NCI-H526 treated with DMSO at 0.1 percent for 48 hours (cell line): ENCODE measurements around the gene IKBIP.
A peak's percentile ranks its signal among the peaks of the same experiment; 100 is the strongest.
"Not testable (repeated sequence)": the region's sequence is repeated elsewhere in the genome, so short reads cannot be mapped to it uniquely, and the experiment has no call there.

Source experiments
- DNase-seq: peaks from one replicate; lab custom pipeline; 2025; lab: John Stamatoyannopoulos, UW

The IKBIP gene

GRCh38 chr12:98644712-98645571, at the start of gene IKBIP, which contains the start of gene APAF1:
TSS of gene IKBIP (minus strand) at chr12:98644788. CDS start at chr12:98644701, 87 bp downstream.
TSS of gene APAF1 (plus strand) at chr12:98645290. CDS start at chr12:98648360, 3,070 bp downstream.
- DNase-seq = peak; percentile 90

- no peak for DNase-seq
Measured at GRCh38 chr12:98691351-98691750, 46.8 kb upstream of the IKBIP start.

GRCh38 chr12:98686603-98687002, 42.0 kb upstream of the IKBIP start:
- DNase-seq = no peak

DNA sequence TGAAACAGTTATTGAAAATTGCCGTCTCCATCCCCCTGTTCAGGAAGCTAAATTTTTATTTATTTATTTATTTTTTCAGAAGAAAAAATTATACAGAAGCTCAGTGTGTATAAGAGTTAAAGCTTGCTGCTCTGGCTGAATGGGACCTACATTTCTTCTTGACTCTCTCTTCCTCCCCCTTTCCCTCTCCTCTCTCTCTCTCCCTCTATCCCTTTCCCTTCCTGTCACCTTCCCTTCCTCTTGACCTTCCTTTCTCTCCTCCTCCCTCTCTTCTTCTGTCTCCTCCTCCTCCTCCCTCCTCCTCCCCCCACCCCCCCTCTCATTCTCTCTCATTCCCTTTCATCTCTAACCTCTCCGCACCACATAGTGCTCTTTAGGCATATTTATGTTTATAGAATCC, 39.6 kb upstream of the IKBIP start:
- no peak for DNase-seq

GRCh38 chr12:98679611-98680005, 35.0 kb upstream of the IKBIP start:
- DNase-seq = no peak

DNA sequence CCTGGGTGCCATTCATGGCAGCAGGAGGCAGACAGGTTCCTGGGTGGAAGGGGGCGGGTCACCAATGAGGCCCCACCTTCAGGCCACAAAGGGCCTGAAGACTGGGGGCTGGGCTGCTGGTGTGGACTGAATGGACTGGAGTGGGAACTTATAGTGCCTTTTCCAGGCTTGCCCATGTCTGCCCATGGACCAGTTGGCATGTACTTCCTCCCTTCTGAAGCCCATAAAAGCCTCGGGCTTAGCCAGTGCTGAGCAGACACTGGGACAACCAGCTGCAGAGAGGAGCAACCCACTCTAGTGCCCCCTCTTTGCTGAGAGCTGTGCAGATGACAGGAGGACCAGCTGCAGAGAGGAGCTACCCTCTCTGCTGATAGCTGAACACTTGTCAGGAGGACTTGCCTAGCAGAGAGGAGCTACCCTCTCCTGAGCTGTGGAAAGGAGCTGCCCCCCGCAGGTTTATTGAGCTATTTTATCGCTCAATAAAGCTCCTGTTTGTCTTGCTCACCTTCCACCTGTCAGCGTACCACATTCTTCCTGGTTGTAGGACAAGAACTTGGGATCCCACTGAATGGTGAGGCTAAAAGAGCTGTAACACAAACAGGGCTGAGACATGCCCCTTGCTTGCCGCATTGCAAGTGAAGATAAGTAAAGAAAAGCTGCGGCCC, 34.5 kb upstream of the IKBIP start:
- no peak for DNase-seq

GRCh38 chr12:98678236-98678945, 33.8 kb upstream of the IKBIP start:
- no peak for DNase-seq

DNA sequence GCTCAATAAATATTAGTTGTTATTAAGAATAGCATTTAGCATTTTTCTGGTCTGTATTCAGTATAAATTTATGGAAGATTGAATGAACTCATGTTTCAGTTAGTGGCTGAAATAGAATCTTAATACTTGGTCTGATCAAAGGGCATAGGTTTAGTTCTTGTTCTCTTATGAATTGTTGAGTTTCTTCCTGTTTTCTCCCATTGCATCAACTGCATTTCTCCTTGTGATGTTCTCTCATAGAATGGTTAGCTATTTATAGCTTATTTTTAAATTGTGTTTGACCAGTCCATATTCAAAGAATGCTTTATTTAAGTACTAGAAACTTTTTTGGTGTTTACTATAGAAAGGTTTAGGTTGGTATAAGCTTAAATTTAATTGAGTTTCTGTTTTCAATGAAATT, 30.3 kb upstream of the IKBIP start:
- no peak for DNase-seq

GRCh38 chr12:98671459-98671858, 26.9 kb upstream of the IKBIP start:
- DNase-seq = no peak

DNA sequence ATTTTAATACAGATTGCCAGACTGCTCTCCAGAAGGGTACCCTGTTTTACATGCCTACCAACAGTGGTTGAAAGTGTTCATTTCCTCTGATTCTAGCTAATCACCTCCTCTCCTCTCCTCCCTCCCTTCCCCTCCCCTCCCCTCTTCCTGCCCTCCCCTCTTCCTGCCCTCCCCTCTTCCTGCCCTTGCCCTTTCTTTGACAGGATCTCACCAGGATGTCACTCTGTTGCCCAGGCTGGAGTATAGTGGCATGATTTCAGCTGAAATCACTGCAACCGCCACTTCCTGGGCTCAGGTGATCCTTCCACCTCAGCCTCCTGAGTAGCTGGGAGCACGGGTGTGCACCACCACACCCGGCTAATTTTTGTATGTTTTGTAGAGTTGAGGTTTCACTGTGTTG, 25.2 kb upstream of the IKBIP start:
- DNase-seq = no peak

DNA sequence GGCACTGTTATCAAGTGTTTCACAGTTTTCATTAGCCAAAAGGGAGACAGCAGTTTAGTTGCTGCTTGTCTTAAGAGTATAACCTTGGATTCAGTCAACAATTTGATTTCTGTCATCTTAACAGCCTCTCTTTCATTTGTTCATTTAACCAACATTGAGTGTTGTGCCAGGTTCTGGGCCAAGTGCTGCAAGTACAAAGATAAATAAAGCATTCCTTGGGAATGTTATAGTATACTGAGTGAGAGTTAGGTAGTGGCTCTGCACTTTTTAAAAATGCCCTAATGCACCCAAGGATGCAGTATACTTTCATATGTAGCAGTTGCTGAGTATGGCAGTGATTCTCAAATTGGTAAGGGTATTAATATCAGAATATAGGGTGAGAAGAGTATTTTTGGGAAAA, 15.9 kb upstream of the IKBIP start:
- DNase-seq = no peak

DNA sequence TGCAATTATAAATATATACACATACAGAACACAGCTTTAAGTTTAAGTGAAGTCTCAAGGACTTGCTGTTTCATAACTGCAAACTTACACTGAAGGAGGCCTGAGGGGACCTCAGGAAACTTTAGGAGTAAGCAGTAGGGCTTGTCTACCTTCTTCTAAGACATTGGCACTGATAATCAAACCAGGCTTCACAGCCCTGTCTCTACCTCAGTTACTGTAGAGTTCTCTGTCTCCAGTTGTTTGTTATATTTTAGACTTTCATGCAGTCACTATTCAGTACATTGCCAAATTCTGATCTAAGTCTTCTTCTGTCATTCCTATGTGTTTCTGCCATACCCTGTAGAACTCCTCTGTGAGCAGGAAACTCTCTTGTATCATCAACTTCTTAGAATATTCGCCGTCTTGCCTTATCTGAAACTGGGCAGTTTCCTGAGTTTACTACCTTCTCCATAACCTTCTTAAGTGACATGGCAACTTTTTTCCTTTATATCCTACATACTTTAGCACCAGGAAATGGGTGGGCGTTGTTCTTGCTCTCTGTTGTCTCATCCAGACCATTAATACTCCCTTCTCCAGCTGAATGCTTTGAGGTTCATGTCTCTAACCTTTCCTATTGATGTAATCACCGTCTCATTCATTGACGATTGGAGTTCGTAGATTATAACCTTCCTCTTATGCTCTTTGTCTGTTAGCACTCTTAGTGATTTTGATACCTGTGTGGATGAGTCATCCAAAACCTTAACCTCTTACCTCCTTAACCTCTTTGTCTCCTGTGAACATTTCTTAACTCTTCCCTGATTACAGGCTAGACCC, 11.9 kb upstream of the IKBIP start:
- no peak for DNase-seq

- DNase-seq = peak; percentile 36
Measured at GRCh38 chr12:98653866-98654493, 9.4 kb upstream of the IKBIP start.

GRCh38 chr12:98651328-98651727, 6.7 kb upstream of the IKBIP start:
- DNase-seq = peak; percentile 90

GRCh38 chr12:98646294-98647090, 1.9 kb upstream of the IKBIP start:
- no peak for DNase-seq

DNA sequence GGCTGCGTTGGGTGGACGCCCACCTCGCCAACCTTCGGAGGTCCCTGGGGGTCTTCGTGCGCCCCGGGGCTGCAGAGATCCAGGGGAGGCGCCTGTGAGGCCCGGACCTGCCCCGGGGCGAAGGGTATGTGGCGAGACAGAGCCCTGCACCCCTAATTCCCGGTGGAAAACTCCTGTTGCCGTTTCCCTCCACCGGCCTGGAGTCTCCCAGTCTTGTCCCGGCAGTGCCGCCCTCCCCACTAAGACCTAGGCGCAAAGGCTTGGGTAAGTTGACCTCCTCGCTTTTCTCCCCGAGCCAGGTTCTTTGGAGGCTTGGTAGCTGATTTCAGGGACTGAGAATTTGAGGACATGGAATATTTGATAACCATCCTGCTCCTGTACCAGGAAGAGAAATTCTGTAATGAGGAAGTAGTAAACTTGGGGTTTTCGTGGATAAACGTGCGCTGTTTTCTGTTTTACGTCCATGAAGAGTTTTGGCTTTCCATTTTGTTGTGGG, 1.0 kb upstream of the IKBIP start:
- DNase-seq = no peak

GRCh38 chr12:98644433-98644711, 216 bp downstream of the IKBIP start:
- DNase-seq = no peak

- DNase-seq = not testable (repeated sequence)
Measured at GRCh38 chr12:98642801-98643200, 1.8 kb downstream of the IKBIP start.

GRCh38 chr12:98639491-98639890, 5.1 kb downstream of the IKBIP start:
- DNase-seq = no peak

DNA sequence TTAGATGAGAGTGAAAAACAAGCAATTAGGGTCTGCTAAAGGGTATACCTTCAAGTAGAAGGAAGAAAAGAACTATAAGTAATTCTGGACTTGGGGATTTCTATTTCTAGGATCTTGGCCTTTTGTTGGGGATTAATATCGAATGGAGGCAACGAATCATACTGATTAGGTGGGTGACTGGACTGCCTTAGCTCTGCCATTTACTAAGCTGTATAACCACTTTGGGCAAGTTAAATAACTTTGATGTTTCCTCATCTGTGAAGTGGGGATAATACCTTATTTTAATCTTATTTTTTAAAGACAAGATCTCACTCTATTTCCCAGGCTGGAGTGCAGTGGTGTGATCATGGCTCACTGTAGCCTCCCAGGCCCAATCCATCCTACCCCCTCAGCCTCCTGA, 6.6 kb downstream of the IKBIP start:
- DNase-seq = no peak

GRCh38 chr12:98637068-98637467, 7.5 kb downstream of the IKBIP start:
- DNase-seq = no peak
